Kidney epithelial cell (primary cell): ENCODE data around the gene ZNF32. TPM values are rescaled to one million over a fixed set of nuclear protein-coding genes. Genes with fewer than 3 reads are reported as not detected.

Source experiments
- DNase-seq: peaks from one replicate; pipeline ENCODE4 v3.0.0-alpha.2; 2010; ENCODE audit warnings: low read depth
- H3K27me3 ChIP-seq: 2 replicates; pipeline ENCODE4 v1.6.0; 2011; ENCODE audit warnings: low read length; ENCODE audit not compliant: control insufficient read depth, insufficient read depth
- H3K36me3 ChIP-seq: 2 replicates; pipeline ENCODE4 v1.5.1; 2011; ENCODE audit warnings: low read length; ENCODE audit not compliant: control insufficient read depth, insufficient read depth
- H3K4me3 ChIP-seq: 2 replicates; pipeline ENCODE4 v1.5.1; 2011; ENCODE audit warnings: low read depth, mild to moderate bottlenecking, control low read depth, low read length
- CTCF ChIP-seq: IDR thresholded peaks from 2 replicates; pipeline ENCODE4 v1.5.1; 2011; ENCODE audit warnings: mild to moderate bottlenecking, moderate library complexity, low read length, control low read depth, inconsistent platforms; ENCODE audit not compliant: insufficient read depth, poor library complexity, severe bottlenecking
- total RNA-seq: library from RNA; depleted of rRNA; stranded (reverse); fragments of >200 nt; gene quantifications from 2 replicates; pipeline ENCODE4 v1.2.3, GENCODE V29; 2015

The ZNF32 gene
- total RNA-seq, 1 donor from 2014 or later = 40.3 TPM

GRCh38 chr10:43665054-43665453 lies 16.4 kb upstream of the ZNF32 start:
- TF ChIP-seq CTCF = no peak

GRCh38 chr10:43658227-43658626 lies 9.5 kb upstream of the ZNF32 start:
- Histone ChIP-seq H3K4me3 (no peak overlapping the region), H3K27me3 (no peaks in the 10 kb centered on the region), H3K36me3 (no peaks in the 10 kb centered on the region)
- no peak for DNase-seq
- TF ChIP-seq CTCF = no peak

More at GRCh38 chr10:43665054-43665453, 16.4 kb upstream of the ZNF32 start:
- DNase-seq = no peak
- Histone ChIP-seq H3K27me3 (peaks cover 3% of the 10 kb centered on the region), H3K4me3 (no peak overlapping the region), H3K36me3 (no peaks in the 10 kb centered on the region)

GRCh38 chr10:43655311-43655710 lies 6.6 kb upstream of the ZNF32 start:
- H3K4me3 ChIP-seq = no peak overlapping the region
- DNase-seq = no peak
- no peak for TF ChIP-seq CTCF
- H3K27me3 ChIP-seq = no peaks in the 10 kb centered on the region
- H3K36me3 ChIP-seq = no peaks in the 10 kb centered on the region

- no peak for DNase-seq
Measured at GRCh38 chr10:43653746-43654145, 5.1 kb upstream of the ZNF32 start.

GRCh38 chr10:43649185-43649523 lies 473 bp upstream of the ZNF32 start:
- H3K4me3 ChIP-seq = peak overlapping the region; percentile 60
- DNase-seq = no peak
- TF ChIP-seq CTCF = no peak
- H3K36me3 ChIP-seq = peaks cover 2% of the 10 kb centered on the region
- H3K27me3 ChIP-seq = no peaks in the 10 kb centered on the region

More at GRCh38 chr10:43653746-43654145, 5.1 kb upstream of the ZNF32 start:
- TF ChIP-seq CTCF = no peak
- Histone ChIP-seq H3K36me3 (no peaks in the 10 kb centered on the region), H3K4me3 (no peak overlapping the region), H3K27me3 (no peaks in the 10 kb centered on the region)

GRCh38 chr10:43648095-43648397 lies 635 bp downstream of the ZNF32 start:
- DNase-seq = no peak
- TF ChIP-seq CTCF = no peak
- Histone ChIP-seq H3K4me3 (peak overlapping the region; percentile 60), H3K36me3 (peaks cover 4% of the 10 kb centered on the region), H3K27me3 (no peaks in the 10 kb centered on the region)
